ENCODE data around the gene ZDHHC1. TPM values are rescaled to one million over a fixed set of nuclear protein-coding genes. Genes with fewer than 3 reads are reported as not detected.

ZDHHC1 gene
- total RNA-seq, 2 donors from 2014 or later: 20.3 to 69.8 TPM

GRCh38 chr16:67400901-67401300 lies 15.4 kb downstream of the ZDHHC1 start:
- TF ChIP-seq POLR2AphosphoS5 (IDR thresholded peaks at IDR 0.05): no peak
- TF ChIP-seq POLR2A (IDR thresholded peaks at IDR 0.05): no peak
- TF ChIP-seq CTCF (IDR thresholded peaks at IDR 0.05): no peak
- Histone ChIP-seq H3K36me3 (no peaks in the 10 kb centered on the region), H3K4me3 (no peak overlapping the region), H3K9me3 (no peaks in the 10 kb centered on the region), H3K27me3 (replicated peaks; ENCODE audit: insufficient read depth) (no peaks in the 10 kb centered on the region), H3K27ac (no peak overlapping the region), H3K4me1 (replicated peaks) (peaks cover 27% of the 10 kb centered on the region)
- WGBS: 88% methylated on average over 14 of the region's 14 CpGs
- intact Hi-C loops (cut with DNase I): no loop called here
- DNase-seq (ENCODE audit: low spot score): no peak

- Histone ChIP-seq H3K27me3 (replicated peaks; ENCODE audit: insufficient read depth) (no peaks in the 10 kb centered on the region), H3K4me3 (no peak overlapping the region), H3K27ac (no peak overlapping the region), H3K4me1 (replicated peaks) (peaks cover 21% of the 10 kb centered on the region), H3K9me3 (no peaks in the 10 kb centered on the region), H3K36me3 (no peaks in the 10 kb centered on the region)
- no peak for DNase-seq (ENCODE audit: low spot score)
- intact Hi-C loops (cut with DNase I): loop anchor here (5.0 to 10.0 kb wide), 2 partner anchors 115 to 143 kb away; no protein-coding TSS in a partner anchor
- WGBS: 67% methylated on average over 15 of the region's 19 CpGs
- no peak for TF ChIP-seq POLR2AphosphoS5 (IDR thresholded peaks at IDR 0.05)
- no peak for TF ChIP-seq POLR2A (IDR thresholded peaks at IDR 0.05)
- no peak for TF ChIP-seq CTCF (IDR thresholded peaks at IDR 0.05)
Measured at GRCh38 chr16:67399749-67400704, 16.2 kb downstream of the ZDHHC1 start.

DNA sequence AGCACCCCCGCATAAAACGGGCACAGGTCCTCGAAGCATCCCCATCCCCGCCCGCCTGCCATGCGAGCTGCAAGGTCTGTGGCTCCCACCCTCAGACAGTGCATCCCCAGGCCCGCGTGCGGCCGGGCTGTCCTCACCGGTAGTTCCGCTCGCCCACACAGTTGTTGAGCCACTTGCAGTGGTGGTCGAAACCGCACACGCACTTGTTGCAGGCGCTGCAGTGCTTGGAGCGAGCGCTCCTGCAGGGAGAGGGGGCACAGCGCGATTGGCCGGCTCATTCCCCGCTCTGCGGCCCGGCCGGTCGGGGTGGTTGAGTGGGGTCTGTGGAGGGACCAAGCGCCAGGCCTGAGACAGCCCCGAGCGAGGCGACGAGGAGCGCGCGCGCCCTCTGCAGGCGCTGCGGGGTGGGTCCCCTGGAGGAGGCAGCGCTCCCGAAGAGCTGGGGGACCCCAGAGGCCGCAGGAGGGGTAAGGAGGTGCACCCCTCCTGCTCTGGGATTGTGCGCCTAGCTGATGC lies 17.0 kb downstream of the ZDHHC1 start:
- TF ChIP-seq POLR2AphosphoS5 (IDR thresholded peaks at IDR 0.05) (peak; percentile 14), POLR2A (IDR thresholded peaks at IDR 0.05) (no peak), CTCF (IDR thresholded peaks at IDR 0.05) (peak; percentile 65 to 85 (median 76))

DNA sequence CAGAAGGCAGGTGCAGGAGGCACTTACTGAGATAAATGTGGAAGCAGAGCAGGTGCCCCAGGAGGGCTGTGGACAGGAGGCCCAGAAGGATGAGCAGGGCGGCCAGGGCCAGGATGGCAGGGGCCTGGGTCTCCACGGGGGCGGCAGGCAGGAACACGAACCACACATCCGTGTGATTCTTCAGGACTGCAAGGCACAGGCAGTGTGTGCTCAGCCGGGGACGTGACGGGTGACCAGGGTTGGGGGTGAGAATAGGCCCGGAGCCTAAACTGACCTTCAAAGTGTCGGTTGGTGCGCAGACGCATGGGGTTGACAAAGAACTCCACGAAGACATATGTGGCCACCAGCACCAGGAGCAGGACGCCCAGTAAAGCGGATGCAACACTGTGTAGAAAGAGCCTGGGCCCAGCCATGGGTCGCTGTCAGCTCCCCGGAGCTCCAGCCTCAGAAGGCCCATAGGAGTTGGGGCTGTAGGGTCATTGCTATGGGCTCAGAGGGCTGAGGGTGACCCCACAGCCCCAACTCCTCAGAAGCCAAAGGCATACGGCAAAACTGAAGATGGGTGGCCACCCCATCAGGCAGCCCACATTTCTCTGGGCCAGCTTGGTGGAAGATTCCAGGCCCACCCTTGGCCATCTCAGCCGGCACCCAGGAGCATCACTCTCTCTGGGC lies 17.6 kb downstream of the ZDHHC1 start:
- intact Hi-C loops (cut with DNase I): loop anchor here (5.0 to 10.0 kb wide), 2 partner anchors 114 to 141 kb away; no protein-coding TSS in a partner anchor
- Histone ChIP-seq H3K4me1 (replicated peaks) (peaks cover 14% of the 10 kb centered on the region), H3K36me3 (no peaks in the 10 kb centered on the region), H3K27ac (no peak overlapping the region), H3K27me3 (replicated peaks; ENCODE audit: insufficient read depth) (no peaks in the 10 kb centered on the region), H3K9me3 (no peaks in the 10 kb centered on the region), H3K4me3 (no peak overlapping the region)
- TF ChIP-seq POLR2A (IDR thresholded peaks at IDR 0.05) (no peak), POLR2AphosphoS5 (IDR thresholded peaks at IDR 0.05) (no peak), CTCF (IDR thresholded peaks at IDR 0.05) (no peak)
- DNase-seq (ENCODE audit: low spot score): no peak
- 93% methylated on average over 19 of the region's 19 CpGs for WGBS

More for the DNA sequence above, 17.0 kb downstream of the ZDHHC1 start:
- H3K4me3 ChIP-seq: no peak overlapping the region
- H3K36me3 ChIP-seq: no peaks in the 10 kb centered on the region
- H3K27ac ChIP-seq: no peak overlapping the region
- no peaks in the 10 kb centered on the region for H3K9me3 ChIP-seq
- 32% methylated on average over 33 of the region's 42 CpGs for WGBS
- no peaks in the 10 kb centered on the region for H3K27me3 ChIP-seq (replicated peaks; ENCODE audit: insufficient read depth)
- intact Hi-C loops (cut with DNase I): loop anchor here (5.0 to 10.0 kb wide), 2 partner anchors 114 to 142 kb away; no protein-coding TSS in a partner anchor
- peaks cover 17% of the 10 kb centered on the region for H3K4me1 ChIP-seq (replicated peaks)
- DNase-seq (ENCODE audit: low spot score): no peak

Data from prostate gland (tissue), 2 donors.